NT2/D1 (cell line): ENCODE results near the gene TNFAIP8L3.

Experiments
- DNase-seq: peaks from one replicate; pipeline ENCODE4 v3.0.0-alpha.2; 2011; ENCODE audit warnings: low read depth, low spot score
- H3K27me3 ChIP-seq: 2 replicates; pipeline ENCODE4 v1.6.0; 2011; ENCODE audit warnings: mild to moderate bottlenecking; ENCODE audit not compliant: insufficient read length, insufficient read depth
- H3K36me3 ChIP-seq: 2 replicates; pipeline ENCODE4 v1.6.1; 2011; ENCODE audit warnings: mild to moderate bottlenecking, low read length, mixed read lengths; ENCODE audit not compliant: insufficient read depth, insufficient read length
- H3K4me1 ChIP-seq: 2 replicates; pipeline ENCODE4 v1.5.1; 2011; ENCODE audit not compliant: insufficient read depth, insufficient read length
- H3K4me3 ChIP-seq: 2 replicates; pipeline ENCODE4 v1.5.1; 2011; ENCODE audit warnings: low read depth; ENCODE audit not compliant: insufficient read length
- H3K9ac ChIP-seq: 2 replicates; pipeline ENCODE4 v1.6.0; 2011; ENCODE audit warnings: low read depth; ENCODE audit not compliant: insufficient read length
- H3K9me3 ChIP-seq: 2 replicates; pipeline ENCODE4 v1.5.1; 2011; ENCODE audit warnings: mild to moderate bottlenecking, low read length; ENCODE audit not compliant: insufficient read depth
- SUZ12 ChIP-seq: IDR thresholded peaks from 2 replicates; pipeline ENCODE4 v1.6.1; 2011; ENCODE audit not compliant: insufficient read length, insufficient read depth; ENCODE audit errors: extremely low read depth
- YY1 ChIP-seq: IDR thresholded peaks from 2 replicates; pipeline ENCODE4 v1.6.1; 2011; ENCODE audit not compliant: insufficient read length, insufficient read depth
- ZNF274 ChIP-seq: IDR thresholded peaks from 2 replicates; pipeline ENCODE4 v1.6.1; 2011; ENCODE audit warnings: mild to moderate bottlenecking, low read depth, low read length

TNFAIP8L3 gene

DNA sequence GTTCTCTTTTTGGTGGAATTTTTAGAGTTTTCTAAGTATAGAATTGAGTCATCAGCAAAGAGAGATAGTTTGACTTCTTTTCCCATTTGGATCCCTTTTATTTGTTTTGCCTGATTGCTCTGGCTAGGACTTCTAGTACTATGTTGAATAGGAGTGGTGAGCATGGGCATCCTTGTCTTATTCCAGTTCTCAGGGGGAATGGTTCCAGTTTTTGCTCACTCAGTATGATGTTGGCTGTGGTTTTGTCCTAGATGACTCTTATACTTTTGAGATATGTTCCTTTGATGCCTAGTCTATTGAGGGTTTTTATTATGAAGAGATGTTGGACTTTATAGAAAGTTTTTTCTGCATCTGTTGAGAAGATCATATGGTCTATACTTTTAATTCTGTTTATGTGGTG lies 72.5 kb downstream of the TNFAIP8L3 start:
- no peak for DNase-seq
- Histone ChIP-seq H3K4me3 (no peak overlapping the region), H3K36me3 (no peaks in the 10 kb centered on the region), H3K27me3 (no peaks in the 10 kb centered on the region), H3K9ac (no peak overlapping the region), H3K4me1 (no peaks in the 10 kb centered on the region), H3K9me3 (no peaks in the 10 kb centered on the region; the same call in 1 of the 2 replicates)
- TF ChIP-seq ZNF274 (no peak), SUZ12 (no peak), YY1 (no peak)

DNA sequence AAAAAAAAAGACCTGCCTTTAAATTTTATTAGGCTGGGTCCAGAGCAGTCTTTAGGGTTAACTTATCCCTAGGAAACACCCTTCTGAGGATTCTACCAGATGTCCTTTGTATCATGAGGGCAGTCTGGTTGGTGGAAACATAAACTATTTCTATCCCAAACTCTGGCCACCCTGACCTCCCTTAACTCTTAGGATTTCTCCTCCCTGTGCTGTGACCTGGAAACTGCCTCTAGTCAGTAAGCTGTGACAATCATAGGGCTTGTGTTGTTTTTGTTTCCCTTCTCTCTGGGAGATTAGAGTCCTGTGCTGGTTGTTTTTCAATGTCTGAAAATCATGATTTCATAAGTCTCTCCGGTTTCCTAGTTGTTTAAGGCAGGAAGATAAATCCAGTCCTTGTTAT lies 78.1 kb downstream of the TNFAIP8L3 start:
- Histone ChIP-seq H3K27me3 (no peaks in the 10 kb centered on the region), H3K4me3 (no peak overlapping the region), H3K9me3 (no peaks in the 10 kb centered on the region), H3K4me1 (no peaks in the 10 kb centered on the region), H3K9ac (no peak overlapping the region), H3K36me3 (no peaks in the 10 kb centered on the region)
- no peak for TF ChIP-seq YY1
- TF ChIP-seq SUZ12 = no peak
- TF ChIP-seq ZNF274 = no peak
- no peak for DNase-seq

DNA sequence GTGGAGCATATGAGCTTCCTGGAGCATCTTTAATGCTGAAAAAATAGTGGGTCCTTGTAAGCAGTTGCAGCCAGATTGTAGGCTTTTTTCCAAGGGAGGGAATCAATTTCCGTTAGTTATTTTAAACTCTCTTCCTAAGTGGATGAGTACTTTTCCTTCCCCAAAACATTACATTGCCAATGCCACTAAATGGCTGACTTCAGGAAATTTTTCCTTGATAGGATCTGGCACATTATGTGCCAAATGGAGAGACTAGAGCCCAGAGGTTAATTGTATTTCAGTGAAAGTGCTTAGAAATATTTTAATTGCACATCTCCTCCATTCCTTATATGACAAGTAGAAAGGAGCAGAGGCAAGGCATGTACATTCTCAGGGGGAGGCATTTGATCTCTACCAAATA lies 83.5 kb downstream of the TNFAIP8L3 start:
- H3K27me3 ChIP-seq = no peaks in the 10 kb centered on the region
- H3K9me3 ChIP-seq = no peaks in the 10 kb centered on the region; the same call in 1 of the 2 replicates
- H3K4me1 ChIP-seq = no peaks in the 10 kb centered on the region
- no peak overlapping the region for H3K4me3 ChIP-seq
- DNase-seq = no peak
- H3K9ac ChIP-seq = no peak overlapping the region
- H3K36me3 ChIP-seq = no peaks in the 10 kb centered on the region
- TF ChIP-seq YY1 (no peak), ZNF274 (no peak)

DNA sequence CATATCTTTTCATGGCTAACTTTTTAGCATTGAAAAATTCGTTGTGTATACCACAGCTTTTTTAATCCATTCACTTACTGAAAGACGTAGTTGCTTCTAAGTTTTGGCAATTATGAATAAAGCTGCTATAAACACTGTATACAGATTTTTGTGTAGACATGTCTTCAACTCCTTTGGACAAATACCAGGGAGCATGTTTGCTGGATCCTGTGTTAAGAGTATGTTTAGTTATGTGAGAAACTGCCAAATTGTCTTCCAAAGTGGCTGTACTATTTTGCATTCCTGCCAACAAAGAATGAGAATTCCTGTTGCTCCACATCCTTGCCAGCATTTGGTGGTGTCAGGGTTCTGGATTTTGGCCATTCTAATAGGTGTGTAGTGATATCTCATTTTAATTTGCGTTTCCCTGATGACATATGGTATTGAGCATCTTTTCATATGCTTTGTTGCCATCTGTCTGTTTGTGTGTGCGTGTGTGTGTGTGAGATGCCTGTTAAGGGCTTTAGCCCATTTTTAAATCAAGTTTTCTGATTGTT lies 87.5 kb downstream of the TNFAIP8L3 start:
- DNase-seq = no peak

More for the DNA sequence above, 87.5 kb downstream of the TNFAIP8L3 start:
- no peak for TF ChIP-seq ZNF274
- TF ChIP-seq SUZ12 = no peak
- TF ChIP-seq YY1 = no peak
- Histone ChIP-seq H3K9ac (no peak overlapping the region), H3K4me1 (peaks cover 4% of the 10 kb centered on the region), H3K9me3 (no peaks in the 10 kb centered on the region; the same call in 1 of the 2 replicates), H3K4me3 (no peak overlapping the region), H3K27me3 (no peaks in the 10 kb centered on the region), H3K36me3 (peaks cover 3% of the 10 kb centered on the region)
